Large intestine (tissue), 3 donors: ENCODE results near the gene AASDH. TPM values are rescaled to one million over a fixed set of nuclear protein-coding genes. Genes with fewer than 3 reads are reported as not detected.

Experiments used
- DNase-seq, 2 donors: peaks; one replicate each; pipeline versions ENCODE4 v3.0.0 to v3.0.0-alpha.2; 2013
- H3K27ac ChIP-seq: one replicate; pipeline ENCODE4 v1.5.1; 2013; ENCODE audit warnings: low read length
- H3K27me3 ChIP-seq: 2 replicates; pipeline ENCODE4 v1.6.1; 2013; ENCODE audit warnings: low read length; ENCODE audit not compliant: control insufficient read depth, insufficient read depth
- H3K36me3 ChIP-seq: 2 replicates; pipeline ENCODE4 v1.6.1; 2013; ENCODE audit warnings: low read length; ENCODE audit not compliant: control insufficient read depth, insufficient read depth
- H3K4me1 ChIP-seq: one replicate; pipeline ENCODE4 v1.6.1; 2013; ENCODE audit warnings: low read length; ENCODE audit not compliant: control insufficient read depth, insufficient read depth
- H3K4me3 ChIP-seq: one replicate; pipeline ENCODE4 v1.5.1; 2013; ENCODE audit warnings: low read length
- H3K9me3 ChIP-seq: one replicate; pipeline ENCODE4 v1.6.1; 2013; ENCODE audit warnings: mild to moderate bottlenecking, low read depth, low read length, moderate library complexity; ENCODE audit not compliant: control insufficient read depth
- WGBS: methylation state at CpG from one replicate; pipeline ENCODE4 v1.1.5; 2013; ENCODE audit warnings: low lambda C conversion rate; ENCODE audit not compliant: insufficient coverage; 5-methylcytosine and 5-hydroxymethylcytosine counted together
- polyA plus RNA-seq: library from polyadenylated mRNA; unstranded; fragments of 120-200 nt; gene quantifications from one replicate; pipeline ENCODE4 v1.2.1, GENCODE V29; 2013

AASDH gene
- polyA plus RNA-seq, 1 donor: 12.6 TPM

- no peaks in the 10 kb centered on the region for H3K27me3 ChIP-seq
- H3K4me3 ChIP-seq: no peak overlapping the region
- H3K9me3 ChIP-seq: peaks cover 17% of the 10 kb centered on the region
- H3K27ac ChIP-seq: no peak overlapping the region
- peaks cover 73% of the 10 kb centered on the region for H3K36me3 ChIP-seq
- no peaks in the 10 kb centered on the region for H3K4me1 ChIP-seq
- no peak for DNase-seq
These were observed 69.5 kb downstream of the AASDH start for GRCh38 chr4:56317749-56318148.

- peaks cover 82% of the 10 kb centered on the region for H3K36me3 ChIP-seq
- no peak overlapping the region for H3K27ac ChIP-seq
- no peak for DNase-seq
- H3K9me3 ChIP-seq: peaks cover 17% of the 10 kb centered on the region
- H3K27me3 ChIP-seq: no peaks in the 10 kb centered on the region
- no peak overlapping the region for H3K4me3 ChIP-seq
- H3K4me1 ChIP-seq: no peaks in the 10 kb centered on the region
- no CpG with 5 or more reads among the region's 29 CpGs for WGBS
These were observed 71.2 kb downstream of the AASDH start for GRCh38 chr4:56316011-56316650.

- H3K9me3 ChIP-seq: peaks cover 17% of the 10 kb centered on the region
- no peaks in the 10 kb centered on the region for H3K27me3 ChIP-seq
- no peak for DNase-seq
- peaks cover 83% of the 10 kb centered on the region for H3K36me3 ChIP-seq
- H3K27ac ChIP-seq: no peak overlapping the region
- H3K4me1 ChIP-seq: no peaks in the 10 kb centered on the region
- 97% methylated on average over 5 of the region's 24 CpGs for WGBS
- no peak overlapping the region for H3K4me3 ChIP-seq
These were observed 71.7 kb downstream of the AASDH start for GRCh38 chr4:56315543-56315942.

- Histone ChIP-seq H3K4me1 (no peaks in the 10 kb centered on the region), H3K9me3 (peaks cover 17% of the 10 kb centered on the region), H3K4me3 (no peak overlapping the region), H3K27me3 (no peaks in the 10 kb centered on the region), H3K36me3 (peaks cover 84% of the 10 kb centered on the region), H3K27ac (no peak overlapping the region)
- no CpG with 5 or more reads among the region's 29 CpGs for WGBS
- DNase-seq: no peak
These were observed 72.2 kb downstream of the AASDH start for GRCh38 chr4:56315041-56315440.

- no peak for DNase-seq
- peaks cover 87% of the 10 kb centered on the region for H3K36me3 ChIP-seq
- no peaks in the 10 kb centered on the region for H3K27me3 ChIP-seq
- H3K9me3 ChIP-seq: peaks cover 17% of the 10 kb centered on the region
- no peak overlapping the region for H3K4me3 ChIP-seq
- H3K4me1 ChIP-seq: no peaks in the 10 kb centered on the region
- no peak overlapping the region for H3K27ac ChIP-seq
- 98% methylated on average over 14 of the region's 50 CpGs for WGBS
These were observed 72.9 kb downstream of the AASDH start for GRCh38 chr4:56314207-56314915.

- Histone ChIP-seq H3K4me1 (no peaks in the 10 kb centered on the region), H3K36me3 (peaks cover 91% of the 10 kb centered on the region), H3K27me3 (no peaks in the 10 kb centered on the region), H3K4me3 (no peak overlapping the region), H3K9me3 (peaks cover 17% of the 10 kb centered on the region), H3K27ac (no peak overlapping the region)
- no CpG with 5 or more reads among the region's 12 CpGs for WGBS
- no peak for DNase-seq
These were observed 74.2 kb downstream of the AASDH start for GRCh38 chr4:56313132-56313531.

- no CpG with 5 or more reads among the region's 7 CpGs for WGBS
These were observed 75.9 kb downstream of the AASDH start for GRCh38 chr4:56311299-56311975.

GRCh38 chr4:56310401-56311125 lies 76.7 kb downstream of the AASDH start:
- Histone ChIP-seq H3K27ac (no peak overlapping the region), H3K4me1 (peaks cover 17% of the 10 kb centered on the region), H3K9me3 (peaks cover 17% of the 10 kb centered on the region), H3K4me3 (no peak overlapping the region), H3K36me3 (peaks cover 74% of the 10 kb centered on the region), H3K27me3 (no peaks in the 10 kb centered on the region)
- no peak for DNase-seq
- 92% methylated on average over 1 of the region's 5 CpGs for WGBS

More at GRCh38 chr4:56311299-56311975, 75.9 kb downstream of the AASDH start:
- Histone ChIP-seq H3K9me3 (peaks cover 17% of the 10 kb centered on the region), H3K27ac (no peak overlapping the region), H3K27me3 (no peaks in the 10 kb centered on the region), H3K4me1 (peaks cover 15% of the 10 kb centered on the region), H3K36me3 (peaks cover 83% of the 10 kb centered on the region), H3K4me3 (no peak overlapping the region)
- DNase-seq: no peak

GRCh38 chr4:56308384-56308783 lies 78.9 kb downstream of the AASDH start:
- no peaks in the 10 kb centered on the region for H3K9me3 ChIP-seq
- WGBS: 100% methylated on average over 1 of the region's 4 CpGs
- peaks cover 64% of the 10 kb centered on the region for H3K36me3 ChIP-seq
- no peaks in the 10 kb centered on the region for H3K27me3 ChIP-seq
- no peak overlapping the region for H3K4me3 ChIP-seq
- no peak for DNase-seq
- H3K4me1 ChIP-seq: peaks cover 23% of the 10 kb centered on the region
- no peak overlapping the region for H3K27ac ChIP-seq

GRCh38 chr4:56307423-56307822 lies 79.9 kb downstream of the AASDH start:
- WGBS: no CpG with 5 or more reads among the region's 3 CpGs
- peak in 1 of 2 donors; percentile 37 for DNase-seq
- Histone ChIP-seq H3K27me3 (no peaks in the 10 kb centered on the region), H3K4me3 (no peak overlapping the region), H3K9me3 (no peaks in the 10 kb centered on the region), H3K4me1 (peaks cover 23% of the 10 kb centered on the region), H3K27ac (no peak overlapping the region), H3K36me3 (peaks cover 55% of the 10 kb centered on the region)
